Measurements from ENCODE around the gene TM4SF18. TPM values are rescaled to one million over a fixed set of nuclear protein-coding genes. Genes with fewer than 3 reads are reported as not detected.

Gene TM4SF18
- total and polyA plus RNA-seq, 8 donors: 2.4 to 10.6 (median 3.9) TPM

DNA sequence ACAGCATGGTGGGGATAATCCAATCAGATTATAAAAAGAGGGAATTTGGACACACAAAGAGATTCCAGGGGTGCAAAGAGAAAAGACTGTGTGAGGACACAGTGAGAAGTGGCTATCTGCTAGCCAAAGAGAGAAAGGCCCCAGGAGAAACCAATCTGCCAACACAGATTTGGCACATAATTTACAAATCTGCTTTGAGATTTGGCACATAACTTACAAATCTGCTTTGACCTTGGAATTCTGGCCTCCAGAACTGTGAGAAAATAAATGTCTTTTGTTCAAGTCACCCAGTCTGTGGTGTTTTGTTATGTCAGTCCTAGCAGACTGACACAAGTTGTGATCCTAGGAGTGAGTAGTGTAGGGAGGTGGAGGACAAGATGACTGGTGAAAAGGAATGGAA, 3.5 kb upstream of the TM4SF18 start:
- DNase-seq (no peak), FAIRE-seq (no peak), ATAC-seq (peak in 3 of 4 donors; percentile 8 to 22 (median 19))
- no peak for TF ChIP-seq CTCF (IDR thresholded peaks at IDR 0.05)
- Histone ChIP-seq H3K9me3 (no peaks in the 10 kb centered on the region), H3K27ac (peak overlapping the region in 2 of 4 donors; percentile 45 to 55), H3K4me3 (no peak overlapping the region), H3K4me1 (peaks cover 9 to 33% (median 24%) of the 10 kb centered on the region in 3 donors), H3K27me3 (no peaks in the 10 kb centered on the region), H3K36me3 (no peaks in the 10 kb centered on the region)
- intact Hi-C loops (cut with DNase I): no loop called here

DNA sequence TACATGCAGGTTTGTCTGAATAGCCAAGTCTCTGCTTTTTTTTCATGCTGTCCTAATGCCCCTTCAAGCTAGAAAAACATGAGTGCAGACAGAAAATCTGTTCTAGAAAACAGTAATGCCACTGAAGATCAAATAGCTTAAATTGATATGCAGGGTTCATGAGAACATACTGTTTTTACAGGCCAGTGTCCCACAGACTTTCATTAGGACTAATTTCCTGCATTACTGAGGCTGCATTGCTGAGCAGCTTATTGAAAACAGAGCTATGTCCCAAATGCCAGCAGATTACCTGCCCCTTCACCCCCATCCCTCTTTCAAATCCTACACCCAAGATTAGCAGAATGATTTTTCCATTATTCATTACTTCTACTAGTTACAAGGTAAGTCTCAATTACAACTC, 665 bp downstream of the TM4SF18 start:
- Histone ChIP-seq H3K9me3 (no peaks in the 10 kb centered on the region), H3K4me1 (peaks cover 0 to 7% (median 0%) of the 10 kb centered on the region in 3 donors), H3K27ac (peak overlapping the region in 2 of 4 donors; percentile 34 to 59), H3K36me3 (no peaks in the 10 kb centered on the region), H3K27me3 (no peaks in the 10 kb centered on the region), H3K4me3 (peak overlapping the region in 3 of 4 donors; percentile 3 to 26 (median 11))
- intact Hi-C loops (cut with DNase I): no loop called here
- TF ChIP-seq CTCF (IDR thresholded peaks at IDR 0.05): no peak
- FAIRE-seq (no peak), DNase-seq (no peak), ATAC-seq (no peak)

GRCh38 chr3:149332227-149332765, 1.1 kb downstream of the TM4SF18 start:
- no peak for DNase-seq
- Histone ChIP-seq H3K4me3 (peak overlapping the region in 1 of 4 donors; percentile 3), H3K27me3 (no peaks in the 10 kb centered on the region), H3K36me3 (no peaks in the 10 kb centered on the region), H3K9me3 (no peaks in the 10 kb centered on the region), H3K27ac (peak overlapping the region in 2 of 4 donors; percentile 34 to 59), H3K4me1 (peaks cover 0 to 7% (median 0%) of the 10 kb centered on the region in 3 donors)
- ATAC-seq: no peak
- no peak for FAIRE-seq
- 1 to 3% methylated on average over 1 of the region's 1 CpG for WGBS, 2 donors
- intact Hi-C loops (cut with DNase I): no loop called here
- TF ChIP-seq CTCF (IDR thresholded peaks at IDR 0.05): no peak

DNA sequence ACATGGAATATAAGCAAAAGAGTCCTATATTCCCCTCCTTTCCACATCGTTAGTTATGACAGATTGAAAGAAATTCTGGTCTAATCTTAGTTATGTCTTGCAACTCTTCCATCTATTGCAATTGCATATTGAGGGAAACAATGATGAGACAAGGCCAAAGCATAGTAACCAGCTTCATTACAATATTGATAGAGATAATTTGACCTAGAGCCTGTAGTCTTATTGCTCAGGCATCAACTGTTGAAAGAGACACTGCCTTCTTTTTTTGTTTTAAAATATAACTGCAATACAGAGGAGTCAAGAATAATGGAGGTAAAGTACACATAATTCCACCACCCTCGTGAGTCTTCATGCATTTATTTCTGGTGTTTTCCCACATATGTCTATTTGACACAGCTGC, 2.0 kb downstream of the TM4SF18 start:
- Histone ChIP-seq H3K4me1 (no peaks in the 10 kb centered on the region), H3K36me3 (no peaks in the 10 kb centered on the region), H3K4me3 (no peak overlapping the region), H3K27me3 (no peaks in the 10 kb centered on the region), H3K9me3 (no peaks in the 10 kb centered on the region), H3K27ac (no peak overlapping the region)
- intact Hi-C loops (cut with DNase I): no loop called here
- no peak for TF ChIP-seq CTCF (IDR thresholded peaks at IDR 0.05)
- no peak for ATAC-seq
- no peak for FAIRE-seq
- DNase-seq: no peak
- 76 to 81% methylated on average over 2 of the region's 2 CpGs for WGBS, 2 donors

DNA sequence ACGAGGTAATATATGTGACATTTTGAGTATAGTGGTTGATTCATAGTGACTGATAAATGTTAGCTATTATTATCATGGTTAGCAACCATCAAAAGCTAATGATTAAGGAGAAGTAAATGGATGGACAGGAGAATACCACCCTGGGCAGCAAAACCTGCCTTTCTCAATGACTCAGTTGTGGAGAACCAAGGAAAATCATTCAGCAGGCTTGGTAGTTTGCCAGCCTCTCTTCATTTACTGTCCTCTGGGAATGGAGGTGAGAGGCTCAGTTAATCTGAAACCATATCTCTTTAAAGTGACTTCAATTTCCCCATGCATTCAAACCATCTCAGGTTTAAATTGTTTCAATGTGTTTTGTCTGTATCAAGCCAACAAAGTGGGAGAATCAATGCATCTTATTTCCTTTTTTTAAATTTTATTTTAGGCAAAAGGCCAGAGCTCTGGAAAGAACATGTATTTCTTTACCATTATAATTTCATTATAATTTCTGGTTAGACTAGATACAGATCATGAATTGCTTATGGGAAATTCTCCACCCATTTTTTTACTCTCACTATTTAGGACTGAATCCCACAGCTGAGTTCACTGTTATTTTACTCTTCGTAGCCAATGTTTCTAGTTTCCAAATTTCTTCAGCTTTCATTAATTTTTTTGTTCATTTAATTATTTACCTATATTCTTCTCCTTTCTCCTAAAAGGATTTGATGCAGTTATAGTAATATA, 2.7 kb downstream of the TM4SF18 start:
- TF ChIP-seq CTCF (IDR thresholded peaks at IDR 0.05): no peak
- Histone ChIP-seq H3K36me3 (no peaks in the 10 kb centered on the region), H3K9me3 (no peaks in the 10 kb centered on the region), H3K4me1 (no peaks in the 10 kb centered on the region), H3K27me3 (no peaks in the 10 kb centered on the region), H3K4me3 (no peak overlapping the region), H3K27ac (no peak overlapping the region)
- intact Hi-C loops (cut with DNase I): no loop called here
- FAIRE-seq (no peak), DNase-seq (no peak), ATAC-seq (no peak)
- 74 to 81% methylated on average over 2 of the region's 2 CpGs for WGBS, 2 donors
